GM15510 (cell line): Measurements from ENCODE around the gene HAUS2.

ENCODE experiments used
- POLR2A ChIP-seq: IDR thresholded peaks from 3 replicates; pipeline ENCODE4 v1.6.1; 2011; ENCODE audit warnings: borderline replicate concordance; ENCODE audit not compliant: insufficient read length; ENCODE audit errors: extremely low read depth

HAUS2 gene

DNA sequence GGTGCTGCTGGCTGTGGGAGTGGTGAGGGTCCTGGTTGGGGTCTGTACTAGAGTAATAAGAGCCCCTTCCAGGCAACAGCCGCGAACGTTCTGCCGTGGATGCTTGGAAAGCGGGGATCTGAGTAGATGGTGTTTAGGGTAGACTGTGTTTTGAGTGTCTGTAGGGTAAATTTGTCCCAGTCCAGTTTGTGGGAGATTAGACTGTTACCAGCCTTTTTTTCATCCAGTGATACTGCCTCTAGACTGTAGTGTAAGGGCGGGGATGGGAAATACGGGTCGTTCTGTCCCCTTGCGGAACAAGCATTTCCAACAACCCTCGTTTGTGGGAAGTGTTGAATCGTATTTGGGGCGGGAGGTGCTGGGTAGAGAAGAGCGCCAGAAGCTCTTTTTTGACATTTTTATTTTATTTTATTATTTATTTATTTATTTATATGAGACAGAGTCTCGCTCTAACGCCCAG lies 424 bp downstream of the HAUS2 start:
- no peak for TF ChIP-seq POLR2A

DNA sequence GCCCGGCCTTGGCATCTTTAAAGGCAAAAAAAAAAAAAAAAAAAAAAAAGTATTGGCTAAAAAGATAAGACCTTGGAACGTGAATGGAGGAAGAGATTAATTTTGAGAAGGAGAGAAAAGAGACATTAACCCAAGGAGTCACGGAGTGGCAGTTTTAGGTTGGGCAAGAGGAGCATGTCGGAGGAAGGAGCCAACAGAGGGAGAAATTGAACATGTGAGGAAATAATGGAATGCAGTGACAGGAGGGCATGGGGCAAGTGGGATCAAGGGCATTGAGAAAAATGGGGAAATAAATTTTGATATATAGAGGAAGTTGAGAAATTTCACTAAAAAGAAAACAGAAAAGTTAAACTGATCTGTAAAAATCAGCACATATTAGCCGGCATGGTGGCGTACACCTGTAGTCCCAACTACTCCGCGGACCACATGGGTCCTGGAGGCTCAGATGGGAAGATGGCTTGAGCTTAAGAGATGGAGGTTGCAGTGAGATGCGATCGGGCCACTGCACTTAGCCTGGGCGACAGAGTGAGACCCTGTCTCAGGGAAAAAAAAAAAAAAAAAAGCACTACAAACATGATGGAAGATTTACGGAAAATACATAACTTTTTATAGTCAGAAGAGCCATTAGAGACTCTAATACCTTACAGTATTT lies 1.2 kb downstream of the HAUS2 start:
- TF ChIP-seq POLR2A = no peak

DNA sequence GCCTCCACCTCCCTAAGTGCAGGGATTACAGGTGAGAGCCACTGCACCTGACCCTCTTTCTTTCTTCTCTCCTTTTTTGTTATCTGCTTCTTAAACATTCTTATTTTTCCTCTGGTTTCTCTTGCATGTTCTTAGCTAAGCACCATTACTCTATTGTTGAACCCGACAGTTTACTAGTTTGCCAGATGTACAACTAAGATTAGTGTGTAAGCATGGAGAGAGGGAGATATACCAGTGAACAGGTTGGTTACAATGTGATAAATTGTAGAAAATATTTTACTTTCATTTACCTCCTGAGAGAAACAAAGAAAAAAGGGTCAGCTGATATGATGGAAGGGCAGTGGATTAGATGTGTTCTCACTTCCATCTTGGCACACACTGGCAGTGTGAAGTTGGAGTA lies 4.9 kb downstream of the HAUS2 start:
- TF ChIP-seq POLR2A = no peak

DNA sequence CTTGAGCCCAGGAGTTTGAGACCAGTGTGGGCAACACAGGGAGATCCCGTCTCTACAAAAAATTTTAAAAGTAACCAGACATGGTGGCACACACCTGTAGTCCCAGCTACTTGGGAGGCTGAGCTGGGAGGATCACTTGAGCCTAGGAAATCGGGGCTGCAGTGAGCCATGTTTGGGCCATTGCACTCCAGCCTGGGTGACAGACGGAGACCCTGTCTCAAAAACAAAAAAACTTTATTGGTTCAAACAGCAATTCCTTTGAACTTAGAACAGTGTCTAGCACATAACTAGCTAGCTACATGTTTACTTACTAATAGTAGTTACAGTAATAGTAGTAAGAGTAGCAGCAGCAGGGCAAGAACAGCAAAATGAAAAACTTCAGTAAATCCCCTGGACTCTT lies 10.1 kb downstream of the HAUS2 start:
- no peak for TF ChIP-seq POLR2A

DNA sequence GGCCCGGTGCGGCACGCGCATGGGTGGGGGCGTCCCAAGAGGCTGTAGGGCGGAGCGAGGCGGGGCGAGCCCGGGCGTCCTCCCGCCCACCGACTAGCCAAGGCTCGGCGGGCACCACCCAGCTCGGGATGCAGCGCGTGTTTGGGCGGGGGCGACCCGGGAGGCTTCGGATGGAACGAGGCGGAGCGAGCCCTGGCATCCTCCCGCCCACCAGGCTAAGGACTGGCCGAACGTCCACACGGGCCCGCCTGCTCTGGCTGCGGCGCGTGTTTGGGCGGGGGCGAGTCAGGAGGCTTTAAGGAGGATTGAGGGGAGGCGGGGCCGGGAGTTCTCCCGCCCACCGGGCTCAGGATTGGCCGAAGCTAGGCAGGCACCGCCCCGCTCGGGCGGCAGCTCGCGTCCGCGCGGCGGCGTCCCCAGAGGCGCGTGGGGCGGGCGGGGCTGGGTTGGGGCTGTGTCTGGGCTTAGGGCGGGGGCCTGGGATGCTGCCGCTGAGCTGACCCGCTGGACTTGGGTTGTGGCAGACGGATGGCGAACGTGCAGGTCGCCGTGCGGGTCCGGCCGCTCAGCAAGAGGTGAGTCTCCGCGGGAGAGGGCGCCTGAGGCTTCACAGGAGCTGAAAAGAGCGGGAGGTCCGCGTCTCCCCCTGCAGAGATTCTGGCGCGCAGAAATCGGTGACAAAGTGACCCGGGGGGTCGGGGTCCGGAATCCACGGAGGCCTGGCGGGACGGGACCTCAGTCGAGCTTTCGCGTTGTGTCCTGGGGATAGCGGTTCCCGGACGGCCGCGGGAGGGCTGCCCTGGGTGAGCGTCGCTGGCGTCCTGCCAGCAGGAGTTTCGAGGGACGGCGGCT lies 26.8 kb downstream of the HAUS2 start, which contains the start of gene STARD9:
TSS of gene STARD9 (plus strand) at position 419 of the 852 bp plus-strand sequence. CDS start at position 529, 110 bp downstream.
- TF ChIP-seq POLR2A = peak; percentile 72

DNA sequence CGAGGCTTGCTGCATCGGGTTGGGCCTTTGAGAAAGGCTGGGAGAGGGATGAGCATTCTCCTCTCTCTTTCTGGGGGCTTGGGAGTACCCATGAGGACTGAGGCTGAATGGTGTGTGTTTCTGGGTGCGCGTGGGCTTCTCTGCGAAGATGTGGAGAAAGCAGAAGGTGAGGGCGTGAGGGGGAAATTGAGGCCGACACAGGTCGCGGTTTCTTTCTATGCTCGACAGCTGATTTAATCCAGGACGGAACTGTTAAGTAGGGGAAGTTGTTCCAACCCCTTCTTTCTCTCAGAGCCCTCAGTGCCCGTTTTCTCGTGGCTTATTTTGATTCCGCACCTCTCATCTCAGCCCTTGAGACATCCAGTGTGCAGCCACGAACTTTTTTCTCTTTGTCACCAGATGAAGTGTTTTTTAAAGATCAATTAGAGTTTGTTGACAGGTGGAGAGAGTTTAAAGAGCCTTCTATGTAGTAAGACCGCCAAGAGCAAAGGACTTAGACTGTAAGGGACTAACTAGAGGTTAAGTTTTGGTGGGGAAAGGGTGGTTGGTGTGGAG lies 27.5 kb downstream of the HAUS2 start:
- TF ChIP-seq POLR2A = no peak

DNA sequence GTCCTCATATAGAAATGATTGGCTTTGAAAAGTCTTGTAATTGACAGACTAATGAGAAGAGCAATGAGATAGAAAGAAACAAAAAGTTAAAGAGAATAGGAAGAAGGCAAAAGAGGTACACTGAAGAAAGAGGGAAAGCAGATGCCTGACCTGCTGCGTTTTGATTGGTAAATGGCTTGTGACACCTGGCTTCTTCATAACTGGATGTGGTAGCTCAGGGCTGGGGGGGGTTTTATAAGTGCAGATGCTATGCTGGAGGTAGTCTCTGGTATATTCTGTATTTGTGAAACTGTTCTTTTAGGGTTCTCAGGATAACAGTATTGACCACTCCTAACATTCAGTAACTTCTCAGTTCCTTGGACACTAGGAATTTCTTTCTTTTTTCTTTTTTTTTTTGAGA lies 28.1 kb downstream of the HAUS2 start:
- TF ChIP-seq POLR2A = no peak

DNA sequence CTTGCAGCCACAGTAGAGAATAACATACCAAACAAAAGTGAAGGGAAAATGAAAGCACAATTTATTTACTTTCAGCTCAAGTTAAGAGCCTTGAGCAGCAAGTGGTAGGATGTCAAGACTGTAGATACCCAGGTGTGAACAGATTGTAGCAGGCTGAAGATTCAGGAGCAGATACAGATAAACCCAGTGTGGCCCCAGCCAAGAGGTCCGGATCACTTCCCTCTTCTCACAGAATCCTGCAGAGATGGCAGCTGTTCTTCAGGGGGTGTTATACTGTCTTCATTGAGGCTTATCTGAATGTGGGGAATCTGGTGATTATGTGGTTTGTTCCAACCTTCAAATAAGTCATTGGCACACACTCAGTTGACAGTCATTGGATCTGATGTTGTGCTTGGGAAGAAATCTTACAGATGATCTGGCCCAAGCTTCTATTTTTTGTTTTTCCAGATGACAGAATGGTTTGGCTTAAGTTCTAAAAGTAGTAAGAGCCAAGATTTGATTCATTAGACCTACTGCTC lies 28.9 kb downstream of the HAUS2 start:
- no peak for TF ChIP-seq POLR2A

DNA sequence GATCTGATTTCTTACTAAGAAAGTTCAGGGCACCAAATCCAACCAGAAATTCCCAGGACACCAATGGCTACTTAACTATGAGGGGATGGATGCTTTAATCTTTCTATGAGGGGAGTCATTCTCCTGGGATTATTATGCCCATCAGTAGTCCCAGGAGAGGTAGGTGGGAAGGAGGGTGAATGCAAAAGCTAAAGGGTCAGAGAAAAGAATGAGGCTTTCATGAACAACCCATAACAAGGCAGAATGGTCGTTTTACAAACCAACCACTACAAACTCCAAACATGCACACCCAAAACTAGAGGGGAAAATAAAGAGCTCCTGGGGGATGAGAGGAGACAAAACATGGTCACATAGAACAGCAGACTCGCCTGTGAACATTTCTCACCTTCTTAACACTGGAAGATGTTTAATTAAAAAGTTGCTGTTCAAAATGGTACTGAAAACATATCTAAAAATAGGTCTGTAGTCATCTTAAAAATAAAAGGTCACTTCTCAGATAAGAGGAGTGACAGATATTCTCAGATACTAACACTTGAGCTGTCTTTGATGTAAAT lies 30.4 kb downstream of the HAUS2 start:
- no peak for TF ChIP-seq POLR2A

DNA sequence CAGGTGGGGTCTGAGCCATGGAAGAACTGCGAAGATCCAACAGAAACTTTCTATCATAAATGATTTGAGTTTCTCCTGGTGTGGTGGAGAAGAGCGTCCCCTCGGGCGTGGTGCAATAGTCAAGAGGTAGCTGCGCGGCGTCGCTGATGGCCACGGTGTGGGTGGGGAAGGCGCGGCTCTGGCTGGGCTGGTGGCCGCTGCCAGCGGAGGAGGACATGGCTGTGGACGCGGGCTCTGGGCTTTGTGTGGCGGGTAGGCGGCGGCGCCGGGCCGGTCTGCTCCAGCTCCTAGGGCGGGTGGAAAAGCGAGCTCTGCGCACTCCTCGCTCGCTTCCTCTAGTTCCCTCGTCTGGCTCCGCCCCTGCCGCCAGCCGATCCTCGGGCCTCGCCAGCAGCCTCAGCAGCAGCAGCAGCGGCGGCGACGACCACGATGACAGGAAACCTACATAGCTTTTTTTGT lies 32.7 kb downstream of the HAUS2 start:
- TF ChIP-seq POLR2A = no peak

DNA sequence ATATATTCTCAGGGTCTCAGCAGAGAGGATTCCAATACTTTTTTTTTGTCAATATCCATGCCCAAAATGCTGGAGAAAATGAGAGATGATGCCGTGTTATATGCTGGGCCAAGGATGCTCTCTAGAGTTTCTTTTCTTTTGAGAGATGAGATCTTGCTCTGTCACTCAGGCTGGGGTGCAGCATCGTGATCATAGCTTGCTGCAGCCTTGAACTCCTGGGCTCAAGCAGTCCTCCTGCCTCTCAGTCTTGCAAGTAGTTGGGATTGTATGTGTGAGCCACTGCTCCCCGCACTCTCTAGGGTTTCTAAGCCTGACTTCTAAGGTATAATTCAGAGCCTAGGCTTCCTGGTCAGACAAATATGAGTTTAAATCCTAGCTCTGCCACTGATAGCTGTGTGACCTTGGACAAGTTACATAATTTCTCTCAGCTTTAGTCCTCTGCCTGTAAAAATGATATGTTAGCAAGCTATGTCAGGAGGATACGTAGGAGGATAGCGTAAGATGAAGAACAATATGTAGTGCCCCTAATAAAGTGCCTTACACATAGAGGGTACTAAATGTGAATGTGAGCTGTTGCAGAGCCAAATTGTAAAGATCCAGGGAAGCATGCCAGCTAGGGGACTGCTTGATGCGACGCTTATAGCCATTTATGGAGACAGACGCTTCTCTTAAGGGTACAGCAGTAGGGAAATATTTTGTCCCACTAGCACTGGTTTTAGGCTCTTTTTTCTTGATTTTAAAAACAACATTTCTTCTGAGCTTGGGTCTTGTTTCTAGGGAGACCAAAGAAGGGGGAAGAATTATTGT lies 34.1 kb downstream of the HAUS2 start:
- TF ChIP-seq POLR2A = no peak

DNA sequence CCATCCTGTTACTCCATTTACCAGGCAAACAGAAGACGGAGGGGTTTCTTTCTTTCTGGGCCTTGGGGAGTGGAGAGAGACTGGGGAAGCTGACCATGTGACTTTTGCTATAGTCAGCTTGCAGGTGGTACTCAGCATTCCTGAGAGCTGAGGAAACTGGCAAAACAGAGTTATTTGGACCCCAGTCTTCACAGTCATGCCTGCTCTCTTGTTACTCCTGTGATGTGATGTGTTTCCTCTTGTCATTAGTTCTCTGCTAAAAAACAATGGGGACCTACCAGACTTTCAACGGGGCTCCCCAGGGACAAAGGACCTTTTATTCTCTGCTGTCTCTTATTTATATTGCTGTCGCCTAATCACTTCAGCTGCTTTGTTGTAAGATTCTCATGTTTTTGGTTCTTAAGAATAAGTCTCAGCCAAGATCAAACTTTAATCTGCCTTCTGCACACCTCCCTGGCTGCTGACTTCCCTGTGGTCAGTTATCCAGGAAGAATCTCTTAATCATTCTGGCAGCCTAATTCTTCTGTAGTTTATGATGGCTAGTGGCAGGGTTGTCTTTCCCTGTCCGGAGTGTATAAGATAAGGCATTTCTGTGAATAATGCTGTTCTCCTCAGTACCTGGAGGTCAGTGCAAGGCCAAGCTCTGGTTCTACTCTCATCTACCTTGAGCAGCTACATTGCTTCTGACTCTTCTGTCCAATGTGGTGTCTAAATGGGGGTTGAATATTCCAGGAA lies 35.6 kb downstream of the HAUS2 start:
- TF ChIP-seq POLR2A = no peak

DNA sequence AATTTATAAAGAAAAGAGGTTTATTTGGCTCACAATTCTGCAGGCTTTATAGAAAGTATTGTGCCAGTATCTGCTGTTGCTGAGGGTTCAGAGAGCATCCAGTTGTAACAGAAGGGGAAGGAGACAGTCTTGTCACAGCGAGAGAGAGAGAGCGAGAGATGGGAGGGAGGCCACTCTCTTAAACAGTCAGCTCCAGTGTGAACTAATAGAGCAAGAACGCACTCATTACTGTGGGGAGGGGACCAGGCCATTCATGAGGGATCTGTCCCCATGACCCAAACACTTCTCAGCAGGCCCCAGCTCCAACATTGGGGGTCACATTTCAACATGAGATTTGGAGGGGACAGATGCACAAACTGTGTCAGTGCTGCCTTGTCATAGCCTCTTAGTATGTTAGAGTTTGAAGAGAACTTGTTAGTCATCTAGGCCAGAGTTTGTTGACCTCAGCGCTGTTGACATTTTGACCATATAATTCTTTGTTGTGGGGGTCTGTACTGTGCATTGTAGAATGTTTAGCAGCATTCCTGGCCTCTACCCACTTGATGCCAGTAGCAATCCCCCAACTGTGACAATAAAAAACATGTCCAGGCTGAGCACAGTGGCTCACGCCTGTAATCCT lies 42.1 kb downstream of the HAUS2 start:
- TF ChIP-seq POLR2A = no peak
